Measurements from ENCODE around the gene UNC5B. TPM values are rescaled to one million over a fixed set of nuclear protein-coding genes. Genes with fewer than 3 reads are reported as not detected.
"Not testable (repeated sequence)": the region's sequence is repeated elsewhere in the genome, so short reads cannot be mapped to it uniquely, and the experiment has no call there.

UNC5B gene
- total and polyA plus RNA-seq, 10 donors = 0.74 to 21.1 (median 11.3) TPM

GRCh38 chr10:71295641-71296040 is 83.3 kb downstream of the UNC5B start:
- Histone ChIP-seq H3K9me3 (no peaks in the 10 kb centered on the region), H3K27me3 (replicated peaks in 1 of 7) (peaks cover 0 to 19% (median 0%) of the 10 kb centered on the region in 7 donors), H3K27ac (no peak overlapping the region), H3K4me3 (no peak overlapping the region), H3K4me1 (peaks cover 0 to 26% (median 8%) of the 10 kb centered on the region in 6 donors), H3K36me3 (peaks cover 0 to 68% (median 4%) of the 10 kb centered on the region in 6 donors)
- TF ChIP-seq POLR2AphosphoS5 (IDR thresholded peaks at IDR 0.05) (no peak), CTCF (IDR thresholded peaks at IDR 0.05 in 8 of 11, conservative IDR thresholded peaks at IDR 0.05 in 3 of 11) (no peak), POLR2A (IDR thresholded peaks at IDR 0.05) (no peak)
- intact Hi-C loops (cut with DNase I; ENCODE audit: low total_unique reads) = no loop called here
- WGBS, 5 donors = 87 to 97% (median 93%) methylated on average over 9 of the region's 9 CpGs
- DNase-seq = no peak

- no peak overlapping the region for H3K4me3 ChIP-seq
- no peaks in the 10 kb centered on the region for H3K9me3 ChIP-seq
- H3K36me3 ChIP-seq = peaks cover 0 to 70% (median 4%) of the 10 kb centered on the region in 6 donors
- TF ChIP-seq CTCF (IDR thresholded peaks at IDR 0.05 in 8 of 11, conservative IDR thresholded peaks at IDR 0.05 in 3 of 11) (no peak), POLR2AphosphoS5 (IDR thresholded peaks at IDR 0.05) (no peak), POLR2A (IDR thresholded peaks at IDR 0.05) (no peak)
- H3K27ac ChIP-seq = no peak overlapping the region
- WGBS, 5 donors = 50 to 76% (median 67%) methylated on average over 5 of the region's 5 CpGs
- peaks cover 0 to 26% (median 8%) of the 10 kb centered on the region in 6 donors for H3K4me1 ChIP-seq
- intact Hi-C loops (cut with DNase I; ENCODE audit: low total_unique reads) = no loop called here
- peaks cover 0 to 23% (median 0%) of the 10 kb centered on the region in 7 donors for H3K27me3 ChIP-seq (replicated peaks in 1 of 7)
- DNase-seq = no peak
Observed at GRCh38 chr10:71296086-71296485, 83.7 kb downstream of the UNC5B start.

GRCh38 chr10:71296811-71297210 is 84.4 kb downstream of the UNC5B start:
- H3K9me3 ChIP-seq; H3K27ac ChIP-seq; H3K4me3 ChIP-seq; DNase-seq; intact Hi-C loops (cut with DNase I; ENCODE audit: low total_unique reads): not testable (repeated sequence)
- Histone ChIP-seq H3K27me3 (replicated peaks in 1 of 7) (peaks cover 0 to 30% (median 0%) of the 10 kb centered on the region in 7 donors), H3K36me3 (peaks cover 0 to 66% (median 4%) of the 10 kb centered on the region in 6 donors), H3K4me1 (peaks cover 0 to 26% (median 8%) of the 10 kb centered on the region in 6 donors)
- 74 to 91% (median 88%) methylated on average over 9 to 13 of the region's 13 CpGs for WGBS, 5 donors

- intact Hi-C loops (cut with DNase I; ENCODE audit: low total_unique reads) = no loop called here
- WGBS, 5 donors = 84 to 97% (median 90%) methylated on average over 3 of the region's 3 CpGs
Observed at GRCh38 chr10:71297343-71297742, 85.0 kb downstream of the UNC5B start.

More at GRCh38 chr10:71297343-71297742, 85.0 kb downstream of the UNC5B start:
- Histone ChIP-seq H3K27ac (no peak overlapping the region), H3K36me3 (peaks cover 0 to 61% (median 4%) of the 10 kb centered on the region in 6 donors), H3K9me3 (no peaks in the 10 kb centered on the region), H3K27me3 (replicated peaks in 1 of 7) (peaks cover 0 to 36% (median 0%) of the 10 kb centered on the region in 7 donors), H3K4me1 (peaks cover 0 to 26% (median 8%) of the 10 kb centered on the region in 6 donors), H3K4me3 (no peak overlapping the region)
- TF ChIP-seq POLR2A (IDR thresholded peaks at IDR 0.05) (no peak), CTCF (IDR thresholded peaks at IDR 0.05 in 8 of 11, conservative IDR thresholded peaks at IDR 0.05 in 3 of 11) (no peak), POLR2AphosphoS5 (IDR thresholded peaks at IDR 0.05) (no peak)
- DNase-seq = no peak
